ENCODE results near the gene FOXP1.

Gene FOXP1

GRCh38 chr3:71127052-71127831 lies 456.3 kb downstream of the FOXP1 start:
- TF ChIP-seq POLR2A (IDR thresholded peaks at IDR 0.05; ENCODE audit: low read depth, low read length) = no peak
- no peak for DNase-seq (ENCODE audit: insufficient read length, low spot score)
- FAIRE-seq = no peak

- no peak for TF ChIP-seq POLR2A (IDR thresholded peaks at IDR 0.05; ENCODE audit: low read depth, low read length)
- no peak for FAIRE-seq
Measured at GRCh38 chr3:71125738-71126137, 457.8 kb downstream of the FOXP1 start.

GRCh38 chr3:71124048-71124447 lies 459.5 kb downstream of the FOXP1 start:
- FAIRE-seq (no peak), DNase-seq (ENCODE audit: insufficient read length, low spot score) (no peak)
- TF ChIP-seq POLR2A (IDR thresholded peaks at IDR 0.05; ENCODE audit: low read depth, low read length) = no peak

More at GRCh38 chr3:71125738-71126137, 457.8 kb downstream of the FOXP1 start:
- DNase-seq (ENCODE audit: insufficient read length, low spot score) = no peak

- no peak for FAIRE-seq
- no peak for TF ChIP-seq POLR2A (IDR thresholded peaks at IDR 0.05; ENCODE audit: low read depth, low read length)
- DNase-seq (ENCODE audit: insufficient read length, low spot score) = no peak
Measured at GRCh38 chr3:71122641-71123040, 460.9 kb downstream of the FOXP1 start.

- no peak for TF ChIP-seq POLR2A (IDR thresholded peaks at IDR 0.05; ENCODE audit: low read depth, low read length)
- no peak for FAIRE-seq
Measured at GRCh38 chr3:71121429-71122167, 461.9 kb downstream of the FOXP1 start.

GRCh38 chr3:71120012-71120411 lies 463.5 kb downstream of the FOXP1 start:
- FAIRE-seq = no peak
- TF ChIP-seq POLR2A (IDR thresholded peaks at IDR 0.05; ENCODE audit: low read depth, low read length) = no peak
- no peak for DNase-seq (ENCODE audit: insufficient read length, low spot score)

More at GRCh38 chr3:71121429-71122167, 461.9 kb downstream of the FOXP1 start:
- no peak for DNase-seq (ENCODE audit: insufficient read length, low spot score)

GRCh38 chr3:71119171-71119570 lies 464.4 kb downstream of the FOXP1 start:
- no peak for DNase-seq (ENCODE audit: insufficient read length, low spot score)
- FAIRE-seq = no peak
- no peak for TF ChIP-seq POLR2A (IDR thresholded peaks at IDR 0.05; ENCODE audit: low read depth, low read length)

GRCh38 chr3:71118436-71118835 lies 465.1 kb downstream of the FOXP1 start:
- DNase-seq (ENCODE audit: insufficient read length, low spot score) (no peak), FAIRE-seq (no peak)
- no peak for TF ChIP-seq POLR2A (IDR thresholded peaks at IDR 0.05; ENCODE audit: low read depth, low read length)

GRCh38 chr3:71117572-71118247 lies 465.8 kb downstream of the FOXP1 start:
- TF ChIP-seq POLR2A (IDR thresholded peaks at IDR 0.05; ENCODE audit: low read depth, low read length) = no peak
- no peak for DNase-seq (ENCODE audit: insufficient read length, low spot score)
- no peak for FAIRE-seq

- FAIRE-seq (no peak), DNase-seq (ENCODE audit: insufficient read length, low spot score) (no peak)
- no peak for TF ChIP-seq POLR2A (IDR thresholded peaks at IDR 0.05; ENCODE audit: low read depth, low read length)
Measured at GRCh38 chr3:71114610-71115009, 468.9 kb downstream of the FOXP1 start.

- FAIRE-seq (no peak), DNase-seq (ENCODE audit: insufficient read length, low spot score) (no peak)
- TF ChIP-seq POLR2A (IDR thresholded peaks at IDR 0.05; ENCODE audit: low read depth, low read length) = no peak
Measured at GRCh38 chr3:71112576-71112975, 471.0 kb downstream of the FOXP1 start.

GRCh38 chr3:71111784-71112440 lies 471.6 kb downstream of the FOXP1 start:
- no peak for DNase-seq (ENCODE audit: insufficient read length, low spot score)
- peak; percentile 45 for FAIRE-seq
- TF ChIP-seq POLR2A (IDR thresholded peaks at IDR 0.05; ENCODE audit: low read depth, low read length) = no peak

- TF ChIP-seq POLR2A (IDR thresholded peaks at IDR 0.05; ENCODE audit: low read depth, low read length) = no peak
- DNase-seq (ENCODE audit: insufficient read length, low spot score) (no peak), FAIRE-seq (no peak)
Measured at GRCh38 chr3:71110385-71111222, 472.9 kb downstream of the FOXP1 start.
